K562 (cell line): Measurements from ENCODE around the gene NDUFB5. TPM values are rescaled to one million over a fixed set of nuclear protein-coding genes. Genes with fewer than 3 reads are reported as not detected.

Experiments used
- ATAC-seq: fragments of 200-7000 bp; cut with Tn5 transposase; 3 replicates; pipeline ENCODE4 v1.9.1; 2020; ENCODE audit warnings: moderate library complexity
- BruUV-seq: library from RNA; stranded (reverse); fragments of 400-500 nt; replicated peaks from 2 replicates; lab custom pipeline; 2021; lab: Mats Ljungman, UMichigan
- CTCF ChIA-PET: fragments of 300-600 bp; formaldehyde crosslinking; extraction: SDS; loops from one replicate; lab custom pipeline; 2021; ENCODE audit warnings: low intra/inter-chr PET ratio; lab: Yijun Ruan, JAX
- POLR2A ChIA-PET: fragments of 300-600, 350-650 bp; sonication (Branson Sonifier 250); formaldehyde crosslinking; extraction: SDS; loops from one replicate; lab custom pipeline; 2021; ENCODE audit warnings: antibody characterized with exemption, inconsistent platforms; lab: Yijun Ruan, JAX
- DNase-seq, 4 experiments: peaks; one replicate each; pipeline versions ENCODE4 v3.0.0 to v3.0.0-alpha.2; 2011 to 2018; ENCODE audit warnings: low spot score in 3 of 4, mixed read lengths in 3 of 4; ENCODE audit errors: extremely low read depth in 1 of 4
- FAIRE-seq: peaks from 2 replicates; lab custom pipeline; 2011; peaks lifted over from hg19 to GRCh38; lab: Jason Lieb, UNC
- H2AFZ ChIP-seq: 2 replicates; pipeline ENCODE4 v1.6.0; 2011; ENCODE audit warnings: low read depth, low read length, control low read depth, inconsistent platforms
- H3K27ac ChIP-seq: fragments of 200-600 bp; 3 replicates; pipeline ENCODE4 v1.8.0; 2011; ENCODE audit warnings: low read depth, mild to moderate bottlenecking, control low read depth, inconsistent platforms, low read length, moderate library complexity, mixed read lengths; ENCODE audit errors: extremely low read depth
- H3K27me3 ChIP-seq, 2 experiments: fragments of 300-600 bp in 1 of 2; 2 replicates in 1 of 2; 3 replicates in 1 of 2; pipeline versions ENCODE4 v1.6.0 to v1.8.0; 2011; ENCODE audit warnings: inconsistent platforms in 2 of 2, low read length in 2 of 2, mild to moderate bottlenecking in 1 of 2, mixed read lengths in 1 of 2, moderate library complexity in 1 of 2; ENCODE audit not compliant: control insufficient read depth in 2 of 2, insufficient read depth in 2 of 2
- H3K36me3 ChIP-seq: fragments of 300-600 bp; 3 replicates; pipeline ENCODE4 v1.8.0; 2011; ENCODE audit warnings: mild to moderate bottlenecking, low read length, inconsistent platforms; ENCODE audit not compliant: control insufficient read depth, insufficient read depth
- H3K4me1 ChIP-seq, 2 experiments: fragments of 200-600 bp in 1 of 2; replicated peaks in 1 of 2; 2 replicates in 1 of 2; 3 replicates in 1 of 2; pipeline versions ENCODE4 v1.5.1 to v1.8.0; 2011; ENCODE audit warnings: inconsistent platforms in 2 of 2, low read length in 2 of 2, mild to moderate bottlenecking in 1 of 2, mixed read lengths in 1 of 2, moderate library complexity in 1 of 2; ENCODE audit not compliant: control insufficient read depth in 2 of 2, insufficient read depth in 2 of 2
- H3K4me2 ChIP-seq: 2 replicates; pipeline ENCODE4 v1.6.1; 2011; ENCODE audit warnings: low read length, control low read depth, inconsistent platforms, mixed read lengths; ENCODE audit not compliant: insufficient read depth
- H3K4me3 ChIP-seq: fragments of 200-600 bp; sonication (generic), shearing (Covaris generic); 2 replicates; pipeline ENCODE4 v1.5.1; 2016; ENCODE audit warnings: control low read depth, inconsistent platforms
- H3K79me2 ChIP-seq: fragments of 200-600 bp; 3 replicates; pipeline ENCODE4 v1.8.0; 2011; ENCODE audit warnings: low read length, inconsistent platforms; ENCODE audit not compliant: control insufficient read depth, insufficient read depth
- H3K9ac ChIP-seq, 2 experiments: 2 replicates each; pipeline versions ENCODE4 v1.6.0 to v1.6.1; 2011; ENCODE audit warnings: low read depth in 2 of 2, low read length in 2 of 2, control low read depth in 1 of 2, inconsistent platforms in 1 of 2, mild to moderate bottlenecking in 1 of 2, mixed read lengths in 1 of 2; ENCODE audit not compliant: insufficient read depth in 1 of 2
- H3K9me1 ChIP-seq: one replicate; pipeline ENCODE4 v1.6.0; 2011; ENCODE audit warnings: inconsistent platforms, mild to moderate bottlenecking, low read length, moderate library complexity; ENCODE audit not compliant: control insufficient read depth, insufficient read depth
- H3K9me3 ChIP-seq: replicated peaks from 2 replicates; pipeline ENCODE4 v1.5.1; 2011; ENCODE audit warnings: low read depth, low read length, inconsistent platforms; ENCODE audit not compliant: control insufficient read depth, insufficient read depth
- H4K20me1 ChIP-seq: replicated peaks from 2 replicates; pipeline ENCODE4 v1.6.1; 2011; ENCODE audit warnings: low read length, inconsistent platforms, mixed read lengths; ENCODE audit not compliant: control insufficient read depth, insufficient read depth
- FOXA3 ChIP-seq, 2 experiments: fragments of 450-650 bp in 1 of 2; sonication (generic) in 1 of 2; formaldehyde crosslinking; IDR thresholded peaks in 1 of 2; conservative IDR thresholded peaks in 1 of 2; 2 replicates each; pipeline versions ENCODE4 v1.4.0 to v1.8.0; 2020 to 2022; ENCODE audit warnings: mild to moderate bottlenecking in 2 of 2, missing genetic modification reagents in 1 of 2
- HSF4 ChIP-seq: fragments of 250-450 bp; sonication (Bioruptor Pico); IDR thresholded peaks from 2 replicates; pipeline ENCODE4 v2.1.2; 2022; ENCODE audit warnings: mild to moderate bottlenecking, moderate library complexity, borderline replicate concordance
- PTTG1 ChIP-seq: fragments of 450-650 bp; IDR thresholded peaks from 2 replicates; pipeline ENCODE4 v1.6.1; 2016; ENCODE audit warnings: low read depth, mild to moderate bottlenecking, missing genetic modification characterization, missing compliant biosample characterization
- SRF ChIP-seq, 2 experiments: fragments of 250-450, 450-650 bp in 1 of 2; sonication (Bioruptor Pico) in 1 of 2; sonication (generic) in 1 of 2; formaldehyde crosslinking; IDR thresholded peaks; 2 replicates each; pipeline versions ENCODE4 v1.5.0 to v1.5.1; 2020 to 2022; ENCODE audit warnings: mild to moderate bottlenecking in 1 of 2, missing genetic modification reagents in 1 of 2
- TFE3 ChIP-seq: fragments of 450-650 bp; formaldehyde crosslinking; IDR thresholded peaks from 2 replicates; pipeline ENCODE4 v1.4.0; 2020; ENCODE audit warnings: mild to moderate bottlenecking, mixed read lengths
- TRIM25 ChIP-seq: fragments of 450-650 bp; IDR thresholded peaks from 2 replicates; pipeline ENCODE4 v1.7.0; 2016; ENCODE audit warnings: borderline replicate concordance
- USF2 ChIP-seq: sonication (generic); formaldehyde crosslinking; IDR thresholded peaks from 2 replicates; pipeline ENCODE4 v1.5.0; 2020; ENCODE audit warnings: missing genetic modification reagents
- ZNF133 ChIP-seq: fragments of 250-450 bp; sonication (Bioruptor Pico); IDR thresholded peaks from 2 replicates; pipeline ENCODE4 v1.4.0; 2020; ENCODE audit warnings: mild to moderate bottlenecking
- ZNF165 ChIP-seq: fragments of 250-450 bp; sonication (Bioruptor Pico); IDR thresholded peaks from 2 replicates; pipeline ENCODE4 v1.4.0; 2020; ENCODE audit warnings: borderline replicate concordance
- ZNF217 ChIP-seq: sonication (generic); formaldehyde crosslinking; IDR thresholded peaks from 2 replicates; pipeline ENCODE4 v1.8.0; 2022; ENCODE audit warnings: mild to moderate bottlenecking, missing genetic modification reagents
- ZNF263 ChIP-seq: sonication (generic); formaldehyde crosslinking; IDR thresholded peaks from 2 replicates; pipeline ENCODE4 v1.8.0; 2022; ENCODE audit warnings: mild to moderate bottlenecking, missing genetic modification reagents, borderline replicate concordance
- ZZZ3 ChIP-seq: fragments of 450-650 bp; IDR thresholded peaks from 2 replicates; pipeline ENCODE4 v1.6.1; 2016; ENCODE audit warnings: antibody characterized with exemption, mild to moderate bottlenecking, moderate library complexity
- WGBS: fragments of 100-300 bp; shearing (Covaris generic); methylation state at CpG from one replicate; pipeline ENCODE4 v1.1.6; 2016; ENCODE audit warnings: low coverage, mixed read lengths; ENCODE audit not compliant: insufficient coverage; ENCODE audit errors: missing lambda C conversion rate; 5-methylcytosine and 5-hydroxymethylcytosine counted together
- in situ Hi-C: fragments of 300-500 bp; cut with MboI; formaldehyde crosslinking; loops from 4 replicates; pipeline ENCODE4 v1.15.0; 2018; ENCODE audit warnings: inconsistent platforms, mixed read lengths
- intact Hi-C: fragments of 100-400 bp; cut with micrococcal nuclease; formaldehyde crosslinking; loops from 2 replicates; pipeline ENCODE4 v1.14.2; 2022
- polyA plus RNA-seq, 8 experiments: library from polyadenylated mRNA; depleted of rRNA in 4 of 8; stranded (reverse) in 5 of 8; unstranded in 3 of 8; fragments of >200 nt; fragmentation: Nextera tagmentation in 2 of 8; fragmentation: Illumina TruSeq in 1 of 8; extraction: Ambion mirVana in 2 of 8; extraction: Trizol in 1 of 8; gene quantifications; 2 replicates each; pipeline versions ENCODE4 v1.2.1 to v1.2.3, GENCODE V29; 2011 to 2014; ENCODE audit warnings: inconsistent platforms in 1 of 8, missing spikeins in 1 of 8
- total RNA-seq, 7 experiments: library from RNA; depleted of rRNA in 6 of 7; stranded (reverse); fragments of >200 nt in 6 of 7; fragmentation: Illumina TruSeq in 2 of 7; extraction: Trizol in 2 of 7; gene quantifications; 2 replicates each; pipeline versions ENCODE4 v1.2.1 to v1.2.3, GENCODE V29; 2011 to 2021; ENCODE audit warnings: low replicate concordance in 1 of 7

Gene NDUFB5
- total and polyA plus RNA-seq, 9 of the 15 experiments (the other 6 are each of a cell fraction or from before 2014, with no cell fraction given): 128 to 466 (median 176) TPM

- ATAC-seq: no peak
- no peak for FAIRE-seq
- intact Hi-C loops: no loop called here
- ChIA-PET CTCF (no interaction called here), POLR2A (interaction anchor here (0.6 to 1.5 kb wide), 2 partner anchors 13 to 222 kb away, joined by 3 to 4 read pairs; partner anchors contain the start of genes MRPL47 and NDUFB5)
- no TSS peak for BruUV-seq
- H3K4me3 ChIP-seq: no peak overlapping the region
- no peaks in the 10 kb centered on the region for H3K27me3 ChIP-seq
- TF ChIP-seq USF2 (CRISPR knock-in tag): no peak
- H3K27ac ChIP-seq: no peak overlapping the region
- in situ Hi-C loops: no loop called here
- H3K9me3 ChIP-seq: no peaks in the 10 kb centered on the region
- H3K36me3 ChIP-seq: peaks cover 90% of the 10 kb centered on the region
- no peaks in the 10 kb centered on the region for H3K4me1 ChIP-seq
- 100% methylated on average over 1 of the region's 1 CpG for WGBS
- H3K79me2 ChIP-seq: no peaks in the 10 kb centered on the region
- H2AFZ ChIP-seq: no peak overlapping the region
- H3K9ac ChIP-seq: no peak overlapping the region
- H4K20me1 ChIP-seq: no peaks in the 10 kb centered on the region
- DNase-seq: no peak
- H3K4me2 ChIP-seq: no peak overlapping the region
- no peaks in the 10 kb centered on the region for H3K9me1 ChIP-seq
Observed at GRCh38 chr3:179591313-179591712, 13.3 kb upstream of the NDUFB5 start.

- peaks cover 84% of the 10 kb centered on the region for H3K36me3 ChIP-seq
- no peaks in the 10 kb centered on the region for H3K27me3 ChIP-seq
- in situ Hi-C loops (no loop called here), intact Hi-C loops (no loop called here)
- no peak overlapping the region for H2AFZ ChIP-seq
- FAIRE-seq (no peak), ATAC-seq (no peak), DNase-seq (no peak)
- BruUV-seq: no TSS peak
- H3K4me3 ChIP-seq: no peak overlapping the region
- H3K4me1 ChIP-seq: peaks cover 0 to 4% of the 10 kb centered on the region in 2 experiments; a peak in 1 of 5 replicates
- WGBS: 86% methylated on average over 4 of the region's 4 CpGs
- peaks cover 39% of the 10 kb centered on the region for H3K79me2 ChIP-seq
- H3K4me2 ChIP-seq: no peak overlapping the region
- CTCF ChIA-PET: no interaction called here
- H3K9me3 ChIP-seq: no peaks in the 10 kb centered on the region
- no peak overlapping the region for H3K27ac ChIP-seq
- no peak overlapping the region for H3K9ac ChIP-seq
- POLR2A ChIA-PET: no interaction called here
- no peaks in the 10 kb centered on the region for H3K9me1 ChIP-seq
- H4K20me1 ChIP-seq: no peaks in the 10 kb centered on the region
- no peak for TF ChIP-seq ZZZ3
- no peak for TF ChIP-seq TRIM25
- no peak for TF ChIP-seq ZNF263 (CRISPR knock-in tag)
- TF ChIP-seq TFE3: no peak
- TF ChIP-seq SRF (CRISPR knock-in tag; IDR thresholded peaks at IDR 0.05): no peak
- TF ChIP-seq ZNF165: no peak
- no peak for TF ChIP-seq PTTG1 (tag)
- TF ChIP-seq ZNF217: no peak
- no peak for TF ChIP-seq FOXA3 (CRISPR knock-in tag; conservative IDR thresholded peaks at IDR 0.05 in 1 of 2, IDR thresholded peaks at IDR 0.05 in 1 of 2)
- no peak for TF ChIP-seq HSF4 (CRISPR knock-in tag)
- no peak for TF ChIP-seq ZNF133 (CRISPR knock-in tag)
Observed at GRCh38 chr3:179599531-179599930, 5.1 kb upstream of the NDUFB5 start.
